MM.1S (cell line): ENCODE results near the gene RAB3GAP2.
"Not testable (repeated sequence)": the region's sequence is repeated elsewhere in the genome, so short reads cannot be mapped to it uniquely, and the experiment has no call there.

Source experiments
- DNase-seq: peaks from one replicate; pipeline ENCODE4 v3.0.0-alpha.2; 2015
- H2AFZ ChIP-seq: fragments of 300-600 bp; sonication (generic); 2 replicates; pipeline ENCODE4 v1.6.0; 2016; ENCODE audit warnings: antibody characterized with exemption, low read length
- H3F3A ChIP-seq: fragments of 300-600 bp; sonication (generic); 2 replicates; pipeline ENCODE4 v1.6.1; 2016; ENCODE audit warnings: mild to moderate bottlenecking, antibody characterized with exemption, low read length, moderate library complexity, mixed read lengths; ENCODE audit not compliant: insufficient read depth
- H3K27ac ChIP-seq: fragments of 300-600 bp; sonication (generic); 2 replicates; pipeline ENCODE4 v1.5.1; 2016; ENCODE audit warnings: mild to moderate bottlenecking, low read length
- H3K27me3 ChIP-seq: fragments of 300-600 bp; sonication (generic); replicated peaks from 2 replicates; pipeline ENCODE4 v1.6.0; 2016; ENCODE audit warnings: low read length; ENCODE audit not compliant: insufficient read depth
- H3K36me3 ChIP-seq: fragments of 300-600 bp; sonication (generic); replicated peaks from 2 replicates; pipeline ENCODE4 v1.6.1; 2016; ENCODE audit warnings: mild to moderate bottlenecking, low read length, mixed read lengths; ENCODE audit not compliant: insufficient read depth
- H3K4me1 ChIP-seq: fragments of 300-600 bp; sonication (generic); 2 replicates; pipeline ENCODE4 v1.6.1; 2016; ENCODE audit warnings: low read length, mixed read lengths
- H3K4me2 ChIP-seq: fragments of 300-600 bp; sonication (generic); 2 replicates; pipeline ENCODE4 v1.6.0; 2016; ENCODE audit warnings: low read depth, low read length
- H3K4me3 ChIP-seq: fragments of 300-600 bp; sonication (generic); 2 replicates; pipeline ENCODE4 v1.5.1; 2016; ENCODE audit warnings: low read length, mixed read lengths
- H3K79me2 ChIP-seq: fragments of 300-600 bp; sonication (generic); 2 replicates; pipeline ENCODE4 v1.6.1; 2016; ENCODE audit warnings: mixed run types, low read length, mixed read lengths
- H3K9ac ChIP-seq: fragments of 300-600 bp; sonication (generic); 2 replicates; pipeline ENCODE4 v1.6.1; 2016; ENCODE audit warnings: low read length, mixed read lengths
- H3K9me2 ChIP-seq: fragments of 300-600 bp; sonication (generic); replicated peaks from 2 replicates; pipeline ENCODE4 v1.6.1; 2016; ENCODE audit warnings: mild to moderate bottlenecking, low read length, mixed read lengths; ENCODE audit not compliant: insufficient read depth
- H3K9me3 ChIP-seq: fragments of 300-600 bp; sonication (generic); replicated peaks from 2 replicates; pipeline ENCODE4 v1.6.1; 2016; ENCODE audit warnings: mild to moderate bottlenecking, low read length, mixed read lengths; ENCODE audit not compliant: insufficient read depth
- H4K20me1 ChIP-seq: fragments of 300-600 bp; sonication (generic); 2 replicates; pipeline ENCODE4 v1.6.1; 2016; ENCODE audit warnings: mild to moderate bottlenecking, low read length, moderate library complexity, mixed read lengths; ENCODE audit not compliant: insufficient read depth
- CTCF ChIP-seq: fragments of 300-600 bp; sonication (generic); IDR thresholded peaks from 2 replicates; pipeline ENCODE4 v1.5.1; 2016; ENCODE audit warnings: antibody characterized with exemption, low read length, mixed read lengths
- EZH2 ChIP-seq: fragments of 300-600 bp; sonication (generic); optimal IDR thresholded peaks from 2 replicates; pipeline ENCODE3; 2017; ENCODE audit warnings: low read depth, mild to moderate bottlenecking, antibody characterized with exemption, low read length, mixed read lengths
- EZH2phosphoT487 ChIP-seq: fragments of 300-600 bp; sonication (generic); IDR thresholded peaks from 2 replicates; pipeline ENCODE4 v1.6.1; 2018; ENCODE audit warnings: antibody characterized with exemption, low read length

The RAB3GAP2 gene

GRCh38 chr1:220255204-220255603, 17.0 kb downstream of the RAB3GAP2 start:
- Histone ChIP-seq H3K27me3 (no peaks in the 10 kb centered on the region), H2AFZ (no peak overlapping the region), H4K20me1 (no peaks in the 10 kb centered on the region), H3K27ac (no peak overlapping the region), H3F3A (no peaks in the 10 kb centered on the region), H3K36me3 (0 out of 2 replicates have a peak, but pooled peaks cover 7% of the 10 kb centered on the region), H3K9me3 (no peaks in the 10 kb centered on the region), H3K4me3 (no peak overlapping the region), H3K9me2 (no peaks in the 10 kb centered on the region), H3K4me2 (no peak overlapping the region), H3K9ac (no peak overlapping the region), H3K79me2 (peaks cover 63% of the 10 kb centered on the region), H3K4me1 (no peaks in the 10 kb centered on the region)
- no peak for DNase-seq
- TF ChIP-seq EZH2, result no peak
- TF ChIP-seq EZH2phosphoT487, result no peak
- no peak for TF ChIP-seq CTCF

GRCh38 chr1:220253290-220253689, 19.0 kb downstream of the RAB3GAP2 start:
- not testable (repeated sequence) for H3K9me3 ChIP-seq, H4K20me1 ChIP-seq, H3K9me2 ChIP-seq, H3K9ac ChIP-seq, H3K4me1 ChIP-seq, H3K4me2 ChIP-seq, H3K27ac ChIP-seq, H3K27me3 ChIP-seq, H2AFZ ChIP-seq, H3K4me3 ChIP-seq, DNase-seq, H3K36me3 ChIP-seq, H3F3A ChIP-seq
- peaks cover 47% of the 10 kb centered on the region for H3K79me2 ChIP-seq

GRCh38 chr1:220251272-220251671, 21.0 kb downstream of the RAB3GAP2 start:
- no peaks in the 10 kb centered on the region for H3F3A ChIP-seq
- DNase-seq, result no peak
- TF ChIP-seq EZH2phosphoT487 (no peak), EZH2 (no peak), CTCF (no peak)
- no peak overlapping the region for H3K9ac ChIP-seq
- no peaks in the 10 kb centered on the region for H3K9me2 ChIP-seq
- no peaks in the 10 kb centered on the region for H4K20me1 ChIP-seq
- no peak overlapping the region for H3K27ac ChIP-seq
- H3K36me3 ChIP-seq, result peaks cover 7% of the 10 kb centered on the region; the same call in 1 of the 2 replicates
- H2AFZ ChIP-seq, result no peak overlapping the region
- no peaks in the 10 kb centered on the region for H3K4me1 ChIP-seq
- H3K9me3 ChIP-seq, result no peaks in the 10 kb centered on the region
- H3K4me3 ChIP-seq, result no peak overlapping the region
- no peaks in the 10 kb centered on the region for H3K27me3 ChIP-seq
- peaks cover 40% of the 10 kb centered on the region for H3K79me2 ChIP-seq
- H3K4me2 ChIP-seq, result no peak overlapping the region

GRCh38 chr1:220250681-220251080, 21.6 kb downstream of the RAB3GAP2 start:
- no peak overlapping the region for H3K4me2 ChIP-seq
- H3K79me2 ChIP-seq, result peaks cover 34% of the 10 kb centered on the region
- no peak overlapping the region for H3K27ac ChIP-seq
- H2AFZ ChIP-seq, result no peak overlapping the region
- H3K36me3 ChIP-seq, result peaks cover 7% of the 10 kb centered on the region; the same call in 1 of the 2 replicates
- no peak for DNase-seq
- H4K20me1 ChIP-seq, result no peaks in the 10 kb centered on the region
- H3K9me2 ChIP-seq, result no peaks in the 10 kb centered on the region
- H3K4me3 ChIP-seq, result no peak overlapping the region
- no peaks in the 10 kb centered on the region for H3K9me3 ChIP-seq
- no peaks in the 10 kb centered on the region for H3K27me3 ChIP-seq
- H3K4me1 ChIP-seq, result no peaks in the 10 kb centered on the region
- no peak for TF ChIP-seq EZH2
- TF ChIP-seq CTCF, result no peak
- no peak for TF ChIP-seq EZH2phosphoT487
- no peak overlapping the region for H3K9ac ChIP-seq
- H3F3A ChIP-seq, result no peaks in the 10 kb centered on the region
